8988T (cell line): ENCODE results near the gene JAG2.

Experiments used
- DNase-seq: peaks from one replicate; pipeline ENCODE4 v3.0.0; 2011

Gene JAG2

GRCh38 chr14:105162669-105162979 lies 6.0 kb downstream of the JAG2 start:
- DNase-seq: no peak

- no peak for DNase-seq
Observed at GRCh38 chr14:105161964-105162668, 6.5 kb downstream of the JAG2 start.

GRCh38 chr14:105161309-105161708 lies 7.3 kb downstream of the JAG2 start:
- DNase-seq: no peak

- no peak for DNase-seq
Observed at GRCh38 chr14:105160776-105161175, 7.8 kb downstream of the JAG2 start.

- no peak for DNase-seq
Observed at GRCh38 chr14:105159344-105159743, 9.2 kb downstream of the JAG2 start.

GRCh38 chr14:105158794-105159193 lies 9.8 kb downstream of the JAG2 start:
- no peak for DNase-seq

GRCh38 chr14:105157872-105158271 lies 10.7 kb downstream of the JAG2 start:
- no peak for DNase-seq

- DNase-seq: no peak
Observed at GRCh38 chr14:105156414-105157375, 11.9 kb downstream of the JAG2 start.

GRCh38 chr14:105155681-105156413 lies 12.7 kb downstream of the JAG2 start:
- DNase-seq: no peak

- DNase-seq: no peak
Observed at GRCh38 chr14:105155071-105155651, 13.4 kb downstream of the JAG2 start.

- no peak for DNase-seq
Observed at GRCh38 chr14:105154476-105154871, 14.1 kb downstream of the JAG2 start.

- DNase-seq: peak; percentile 57
Observed at GRCh38 chr14:105153739-105154475, 14.7 kb downstream of the JAG2 start.

GRCh38 chr14:105153331-105153731 lies 15.2 kb downstream of the JAG2 start:
- DNase-seq: peak; percentile 61

- DNase-seq: peak; percentile 44
Observed at GRCh38 chr14:105152794-105153241, 15.8 kb downstream of the JAG2 start.

GRCh38 chr14:105151838-105152793 lies 16.5 kb downstream of the JAG2 start:
- DNase-seq: peak; percentile 67

GRCh38 chr14:105151084-105151837 lies 17.3 kb downstream of the JAG2 start:
- DNase-seq: peak; percentile 61

- DNase-seq: peak; percentile 51
Observed at GRCh38 chr14:105150368-105151083, 18.1 kb downstream of the JAG2 start.

GRCh38 chr14:105150026-105150367 lies 18.6 kb downstream of the JAG2 start:
- no peak for DNase-seq

- DNase-seq: peak; percentile 34
Observed at GRCh38 chr14:105149146-105149781, 19.3 kb downstream of the JAG2 start.
